ENCODE results near the gene ROPN1L.
A peak's percentile ranks its signal among the peaks of the same experiment; 100 is the strongest.

ROPN1L gene

GRCh38 chr5:10459080-10460055 is 17.7 kb downstream of the ROPN1L start:
- no peak for DNase-seq

GRCh38 chr5:10460252-10460906 is 18.7 kb downstream of the ROPN1L start:
- DNase-seq: peak in 1 of 2 experiments; percentile 34

- no peak for DNase-seq
These were observed 19.4 kb downstream of the ROPN1L start for GRCh38 chr5:10461041-10461440.

GRCh38 chr5:10461904-10462555 is 20.4 kb downstream of the ROPN1L start:
- no peak for DNase-seq

DNA sequence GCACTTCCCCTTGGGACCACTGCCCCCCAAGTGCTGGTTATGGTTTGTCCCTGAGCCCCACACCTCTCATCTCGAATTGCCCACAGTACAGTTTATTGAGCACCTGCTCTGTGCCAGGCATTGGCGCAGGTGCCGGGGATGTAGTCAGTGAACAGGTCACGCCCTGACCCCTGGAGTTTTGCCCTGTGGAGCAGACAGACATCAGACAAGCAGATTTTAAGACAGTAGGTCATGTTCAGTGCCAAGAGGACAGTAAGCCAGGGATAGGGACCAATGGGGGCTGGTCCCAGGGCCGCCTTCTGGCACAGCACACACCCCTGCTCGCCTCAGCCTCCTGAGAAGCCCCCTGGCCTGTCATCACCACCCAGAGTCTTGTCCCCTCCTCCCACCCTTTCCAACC is 21.9 kb downstream of the ROPN1L start:
- no peak for DNase-seq

GRCh38 chr5:10464173-10464572 is 22.5 kb downstream of the ROPN1L start:
- no peak for DNase-seq

- no peak for DNase-seq
These were observed 24.0 kb downstream of the ROPN1L start for GRCh38 chr5:10465726-10466125.

DNA sequence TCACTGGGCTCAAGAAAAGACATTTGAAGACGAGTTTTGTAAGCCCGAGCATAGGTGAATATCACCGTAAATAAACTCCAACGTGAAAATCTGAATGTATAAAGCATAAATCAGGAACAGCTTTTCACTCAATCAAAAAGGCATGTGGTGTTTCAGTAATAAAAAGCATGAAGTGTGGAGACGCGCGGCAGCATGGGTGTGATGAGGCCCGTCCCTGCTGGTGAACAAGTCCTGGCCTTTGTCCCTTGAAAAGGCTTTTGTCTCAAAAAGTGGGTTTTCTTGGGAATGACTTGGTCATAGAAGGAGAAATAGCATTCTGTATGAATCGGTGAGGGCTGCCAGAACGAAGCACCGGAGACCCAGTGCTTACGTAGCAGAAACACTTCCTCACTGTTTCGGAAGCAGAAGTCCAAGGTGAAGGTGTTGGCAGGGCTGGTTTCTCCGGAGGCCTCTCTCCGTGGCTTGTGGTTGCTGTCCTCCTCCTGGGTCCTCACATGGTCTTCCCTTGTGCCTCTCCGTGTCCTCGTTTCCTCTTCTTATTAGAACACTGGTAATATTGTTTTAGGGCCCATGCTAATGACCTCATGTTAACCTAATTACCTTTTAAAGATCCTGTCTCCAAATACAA is 24.9 kb downstream of the ROPN1L start:
- DNase-seq: no peak

DNA sequence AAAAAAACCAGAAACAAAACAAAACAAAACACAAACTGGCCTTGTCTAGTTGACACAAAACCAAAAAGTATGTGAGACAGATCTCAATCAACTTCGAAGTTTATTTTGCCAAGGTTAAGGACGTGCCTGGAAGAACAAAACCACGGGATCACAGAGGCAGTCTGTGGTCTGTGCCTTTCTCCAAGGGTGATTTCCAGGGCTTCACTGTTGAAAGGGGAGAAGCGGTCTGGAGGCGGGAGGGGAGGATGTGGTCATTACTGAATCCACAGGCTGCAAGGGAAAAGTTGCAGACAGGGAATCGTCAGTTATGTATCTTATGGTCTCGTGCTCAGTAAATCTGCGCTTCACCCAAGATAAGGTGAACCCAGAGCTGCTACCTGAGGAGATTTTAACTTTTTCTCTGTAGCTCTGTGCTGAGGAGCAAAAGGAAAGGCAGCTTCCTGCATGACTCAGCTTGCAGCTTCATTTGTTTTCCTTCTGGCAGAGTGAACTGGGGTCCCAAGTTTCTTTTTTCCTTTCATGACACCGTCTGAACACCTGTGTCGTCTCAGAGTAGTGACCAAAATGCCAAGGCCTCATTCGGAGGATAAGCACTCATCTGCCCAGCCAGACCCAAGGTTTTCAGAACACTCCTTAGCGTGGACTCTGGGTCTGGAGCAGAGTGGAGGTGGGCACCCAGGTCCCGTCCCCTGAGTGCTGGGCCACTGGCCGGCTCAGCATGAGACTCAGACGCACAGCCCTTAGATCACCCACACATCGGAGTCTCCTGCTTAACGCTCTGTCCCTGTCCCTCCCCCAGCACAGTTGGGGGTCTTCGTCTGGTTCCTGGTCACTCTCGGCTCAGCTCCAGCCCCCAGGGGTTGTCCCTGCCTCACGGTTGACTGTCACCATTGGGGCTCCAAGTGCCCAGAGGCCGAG is 25.9 kb downstream of the ROPN1L start:
- DNase-seq: no peak

GRCh38 chr5:10468256-10468655 is 26.6 kb downstream of the ROPN1L start:
- no peak for DNase-seq

DNA sequence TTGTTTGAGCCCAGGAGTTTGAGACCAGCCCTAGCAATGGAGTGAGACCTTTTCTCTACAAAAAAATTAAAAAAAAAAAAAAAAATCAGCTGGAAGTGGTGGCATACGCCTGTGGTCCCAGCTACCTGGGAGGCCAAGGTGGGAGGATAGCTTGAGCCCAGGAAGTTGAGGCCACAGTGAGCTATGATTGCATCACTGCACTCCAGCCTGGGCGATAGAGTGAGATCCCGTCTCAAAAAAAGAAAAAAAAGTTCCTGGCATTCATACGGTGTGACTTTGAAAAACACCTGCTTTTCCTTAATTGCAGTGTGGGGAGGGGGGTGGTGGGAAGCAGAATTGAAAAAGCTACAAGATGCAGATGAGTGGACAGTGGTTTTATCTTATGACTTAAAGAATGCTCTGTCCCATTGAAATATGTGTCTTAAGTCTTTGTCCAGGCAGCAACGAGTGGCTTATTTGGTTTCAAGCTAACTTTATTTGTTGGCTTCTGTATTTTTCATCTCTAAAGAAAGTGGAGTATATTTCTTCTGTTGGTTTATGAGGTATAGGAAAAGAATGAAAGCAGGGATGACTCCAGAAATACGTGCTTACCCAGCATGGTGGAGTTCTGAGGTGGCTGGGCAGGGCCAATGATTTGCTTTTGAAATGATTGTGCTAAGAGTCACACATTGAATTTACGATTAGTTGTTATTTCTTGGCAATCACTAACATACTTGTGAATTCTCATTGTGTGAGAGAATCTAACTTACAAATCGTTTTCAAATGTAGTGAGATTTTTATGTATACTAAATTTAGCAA is 27.8 kb downstream of the ROPN1L start:
- DNase-seq: no peak

- no peak for DNase-seq
These were observed 29.0 kb downstream of the ROPN1L start for GRCh38 chr5:10470669-10471068.

DNA sequence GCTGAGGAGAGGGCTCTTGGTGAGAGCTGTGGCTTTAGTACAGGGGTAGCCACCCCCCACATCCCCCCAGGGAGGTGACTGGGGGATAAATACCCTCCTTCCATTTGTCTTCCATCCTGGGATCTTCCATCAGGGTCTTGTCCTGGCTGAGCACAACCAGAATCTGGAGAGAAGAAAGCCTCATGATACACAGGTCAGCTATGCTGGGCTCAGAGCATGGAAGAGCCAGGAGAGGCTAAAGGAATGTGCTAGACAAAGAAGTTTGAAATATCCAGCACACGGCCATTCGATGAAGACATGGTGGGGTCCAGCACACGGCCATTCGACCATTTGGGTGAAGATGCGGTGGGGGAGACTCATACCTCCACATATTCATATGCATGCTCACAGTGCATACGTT is 30.0 kb downstream of the ROPN1L start:
- no peak for DNase-seq

DNA sequence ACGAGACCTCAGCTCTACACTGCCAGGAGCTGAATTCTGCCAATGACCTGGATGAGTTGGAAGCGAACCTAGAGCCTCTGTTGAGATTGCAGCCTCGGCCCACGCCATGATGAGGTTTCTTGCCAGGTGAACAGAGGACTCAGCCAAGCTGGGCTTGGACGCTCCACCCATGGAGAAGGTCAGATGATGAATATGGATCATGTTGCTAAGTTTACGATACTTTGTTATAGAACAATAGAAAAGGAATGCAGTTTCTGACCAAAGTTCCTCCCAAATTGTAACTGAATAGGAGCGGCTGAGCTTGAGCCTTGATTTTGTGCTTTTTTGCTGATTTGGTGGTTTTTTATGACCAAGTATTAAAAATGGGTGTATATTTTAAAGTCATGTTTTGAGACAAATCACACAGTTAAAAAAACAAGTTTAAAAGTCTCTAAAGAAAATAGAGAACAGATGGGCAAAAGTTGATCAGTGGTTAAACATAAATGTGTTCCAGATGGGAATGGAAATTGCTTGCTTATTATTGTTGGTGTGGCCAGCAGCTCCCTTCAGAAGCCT is 32.9 kb downstream of the ROPN1L start:
- DNase-seq: no peak

DNA sequence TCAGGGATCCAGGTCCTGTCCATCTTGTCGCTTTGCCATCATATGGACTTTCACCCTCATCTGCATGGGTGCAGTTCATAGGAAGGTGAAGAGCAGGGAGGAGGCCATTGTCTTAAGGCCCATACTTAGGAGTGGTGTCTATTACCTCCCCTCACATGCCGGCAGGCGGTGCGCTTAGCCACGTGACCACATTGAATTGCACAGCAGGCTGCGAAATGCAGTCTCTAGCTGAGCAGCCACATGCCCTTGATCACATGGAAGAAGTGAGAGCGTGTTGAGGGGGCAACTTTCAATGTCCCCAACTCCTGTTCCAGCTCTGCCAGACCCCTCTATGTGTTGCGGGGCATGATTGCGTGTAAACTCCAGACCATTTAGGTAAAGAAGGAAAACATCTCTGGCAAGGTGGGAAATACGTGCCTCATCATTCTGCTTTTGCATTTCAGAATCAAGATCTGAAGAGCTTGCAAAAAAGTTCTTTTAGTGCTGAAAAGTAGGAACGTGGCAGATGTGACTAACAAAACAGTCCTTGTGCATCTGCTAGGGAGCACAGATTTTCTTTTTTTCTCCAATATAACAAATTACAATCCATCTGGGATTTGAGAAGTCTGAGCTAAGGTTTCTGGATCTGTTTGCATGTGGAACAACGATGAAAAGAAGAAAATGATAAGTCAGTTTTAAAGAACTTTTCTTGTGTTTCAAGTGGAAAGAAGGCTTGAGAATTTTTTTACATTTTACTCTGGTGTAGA is 34.4 kb downstream of the ROPN1L start:
- DNase-seq: no peak

- DNase-seq: no peak
These were observed 35.2 kb downstream of the ROPN1L start for GRCh38 chr5:10476878-10477277.

- DNase-seq: no peak
These were observed 36.3 kb downstream of the ROPN1L start for GRCh38 chr5:10477943-10478342.

GRCh38 chr5:10478436-10478835 is 36.8 kb downstream of the ROPN1L start:
- DNase-seq: no peak

DNA sequence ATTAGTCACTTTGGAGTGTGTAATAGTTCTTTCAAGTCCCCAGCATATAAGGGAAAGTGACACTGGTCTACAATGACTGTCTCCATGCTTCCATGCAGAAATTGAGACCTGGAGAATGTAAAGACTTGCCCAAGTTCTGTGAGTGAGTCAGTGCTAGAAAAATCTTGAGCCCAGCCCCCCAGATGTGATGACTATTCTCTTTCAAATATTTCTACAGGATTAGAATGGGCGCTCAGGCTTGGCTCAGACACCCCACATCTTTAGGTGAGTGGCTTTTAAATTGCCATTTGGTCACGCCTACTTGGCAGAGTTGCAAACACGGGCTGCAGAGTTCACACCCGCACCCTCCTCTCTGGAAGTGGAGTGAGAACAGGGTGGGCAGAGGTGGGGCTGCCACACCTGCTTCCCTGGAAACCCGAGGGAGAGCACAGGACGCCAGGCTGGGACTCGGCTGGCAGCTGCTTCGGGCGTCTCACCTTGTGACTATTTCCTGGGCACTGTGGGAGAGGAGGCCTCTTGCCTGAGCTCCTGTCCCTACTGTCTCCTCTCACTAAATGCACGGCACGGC is 37.6 kb downstream of the ROPN1L start:
- no peak for DNase-seq

Measured in NCI-H524 (cell line).